Measurements from ENCODE around the gene SPRY4. TPM values are rescaled to one million over a fixed set of nuclear protein-coding genes. Genes with fewer than 3 reads are reported as not detected.
A peak's percentile ranks its signal among the peaks of the same experiment; 100 is the strongest.
"Not testable (repeated sequence)": the region's sequence is repeated elsewhere in the genome, so short reads cannot be mapped to it uniquely, and the experiment has no call there.

The SPRY4 gene
- total RNA-seq, 1 donor from 2014 or later, result 36.9 TPM

- Histone ChIP-seq H3K27me3 (ENCODE audit: control insufficient read depth, insufficient read depth, low read length) (no peaks in the 10 kb centered on the region), H3K36me3 (ENCODE audit: control insufficient read depth, insufficient read depth, low read length) (no peaks in the 10 kb centered on the region), H3K4me3 (ENCODE audit: low read depth, low read length) (no peak overlapping the region)
- TF ChIP-seq, protein P1, sequence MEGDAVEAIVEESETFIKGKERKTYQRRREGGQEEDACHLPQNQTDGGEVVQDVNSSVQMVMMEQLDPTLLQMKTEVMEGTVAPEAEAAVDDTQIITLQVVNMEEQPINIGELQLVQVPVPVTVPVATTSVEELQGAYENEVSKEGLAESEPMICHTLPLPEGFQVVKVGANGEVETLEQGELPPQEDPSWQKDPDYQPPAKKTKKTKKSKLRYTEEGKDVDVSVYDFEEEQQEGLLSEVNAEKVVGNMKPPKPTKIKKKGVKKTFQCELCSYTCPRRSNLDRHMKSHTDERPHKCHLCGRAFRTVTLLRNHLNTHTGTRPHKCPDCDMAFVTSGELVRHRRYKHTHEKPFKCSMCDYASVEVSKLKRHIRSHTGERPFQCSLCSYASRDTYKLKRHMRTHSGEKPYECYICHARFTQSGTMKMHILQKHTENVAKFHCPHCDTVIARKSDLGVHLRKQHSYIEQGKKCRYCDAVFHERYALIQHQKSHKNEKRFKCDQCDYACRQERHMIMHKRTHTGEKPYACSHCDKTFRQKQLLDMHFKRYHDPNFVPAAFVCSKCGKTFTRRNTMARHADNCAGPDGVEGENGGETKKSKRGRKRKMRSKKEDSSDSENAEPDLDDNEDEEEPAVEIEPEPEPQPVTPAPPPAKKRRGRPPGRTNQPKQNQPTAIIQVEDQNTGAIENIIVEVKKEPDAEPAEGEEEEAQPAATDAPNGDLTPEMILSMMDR (IDR thresholded peaks at IDR 0.05; ENCODE audit: insufficient read depth, low read length, poor library complexity, severe bottlenecking), result no peak
- no peak for DNase-seq (ENCODE audit: low read depth)
Measured at GRCh38 chr5:142280066-142281007, 44.5 kb downstream of the SPRY4 start.

GRCh38 chr5:142278627-142279026, 46.2 kb downstream of the SPRY4 start:
- TF ChIP-seq, protein P1 (IDR thresholded peaks at IDR 0.05; ENCODE audit: insufficient read depth, low read length, poor library complexity, severe bottlenecking), result no peak
- Histone ChIP-seq H3K27me3 (ENCODE audit: control insufficient read depth, insufficient read depth, low read length) (no peaks in the 10 kb centered on the region), H3K36me3 (ENCODE audit: control insufficient read depth, insufficient read depth, low read length) (no peaks in the 10 kb centered on the region), H3K4me3 (ENCODE audit: low read depth, low read length) (no peak overlapping the region)
- no peak for DNase-seq (ENCODE audit: low read depth)

DNA sequence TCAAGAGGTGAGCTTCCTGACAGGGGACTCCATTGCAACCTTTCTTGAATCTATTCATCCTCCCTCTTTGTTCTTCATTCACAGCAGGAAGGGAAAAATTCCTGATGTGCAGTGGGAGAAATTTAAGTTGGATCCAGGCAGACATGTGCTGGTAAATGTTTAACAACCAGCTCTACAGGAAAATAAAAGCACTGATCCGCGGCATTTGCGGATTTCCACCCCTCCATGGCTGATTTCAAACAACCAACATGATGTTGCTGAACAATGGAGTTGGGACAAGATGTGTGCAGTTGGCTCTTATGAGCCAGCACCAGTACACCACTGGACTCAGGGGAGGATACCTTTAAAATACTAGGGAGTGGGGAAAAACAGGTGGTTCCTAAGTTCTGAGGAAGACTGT, 47.0 kb downstream of the SPRY4 start:
- DNase-seq (ENCODE audit: low read depth), result peak; percentile 78
- TF ChIP-seq, protein P1 (IDR thresholded peaks at IDR 0.05; ENCODE audit: insufficient read depth, low read length, poor library complexity, severe bottlenecking), result no peak
- Histone ChIP-seq H3K36me3 (ENCODE audit: control insufficient read depth, insufficient read depth, low read length) (no peaks in the 10 kb centered on the region), H3K4me3 (ENCODE audit: low read depth, low read length) (no peak overlapping the region), H3K27me3 (ENCODE audit: control insufficient read depth, insufficient read depth, low read length) (no peaks in the 10 kb centered on the region)

- no peaks in the 10 kb centered on the region for H3K36me3 ChIP-seq (ENCODE audit: control insufficient read depth, insufficient read depth, low read length)
- TF ChIP-seq, protein P1 (IDR thresholded peaks at IDR 0.05; ENCODE audit: insufficient read depth, low read length, poor library complexity, severe bottlenecking), result no peak
- no peak for DNase-seq (ENCODE audit: low read depth)
- H3K27me3 ChIP-seq (ENCODE audit: control insufficient read depth, insufficient read depth, low read length), result no peaks in the 10 kb centered on the region
- H3K4me3 ChIP-seq (ENCODE audit: low read depth, low read length), result no peak overlapping the region
Measured at GRCh38 chr5:142276517-142276916, 48.3 kb downstream of the SPRY4 start.

GRCh38 chr5:142275496-142275895, 49.3 kb downstream of the SPRY4 start:
- no peak for DNase-seq (ENCODE audit: low read depth)
- H3K4me3 ChIP-seq (ENCODE audit: low read depth, low read length), result no peak overlapping the region
- TF ChIP-seq, protein P1 (IDR thresholded peaks at IDR 0.05; ENCODE audit: insufficient read depth, low read length, poor library complexity, severe bottlenecking), result no peak

DNA sequence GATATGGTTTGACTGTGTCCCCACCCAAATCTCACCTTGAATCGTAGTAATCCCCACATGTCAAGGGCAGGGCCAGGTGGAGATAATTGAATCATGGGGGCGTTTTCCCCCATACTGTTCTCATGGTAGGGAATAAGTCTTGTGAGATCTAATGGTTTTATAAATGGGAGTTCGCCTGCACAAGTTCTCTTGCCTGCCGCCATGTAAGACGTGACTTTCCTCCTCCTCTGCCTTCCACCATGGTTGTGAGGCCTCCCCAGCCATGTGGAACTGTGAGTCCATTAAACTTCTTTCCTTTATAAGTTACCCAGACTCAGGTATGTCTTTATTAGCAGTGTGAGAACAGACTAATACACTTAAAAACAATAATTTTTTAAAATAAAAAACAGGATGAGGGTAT, 52.2 kb downstream of the SPRY4 start:
- H3K36me3 ChIP-seq (ENCODE audit: control insufficient read depth, insufficient read depth, low read length); H3K4me3 ChIP-seq (ENCODE audit: low read depth, low read length); DNase-seq (ENCODE audit: low read depth); H3K27me3 ChIP-seq (ENCODE audit: control insufficient read depth, insufficient read depth, low read length): not testable (repeated sequence)

More at GRCh38 chr5:142275496-142275895, 49.3 kb downstream of the SPRY4 start:
- H3K27me3 ChIP-seq (ENCODE audit: control insufficient read depth, insufficient read depth, low read length), result no peaks in the 10 kb centered on the region
- H3K36me3 ChIP-seq (ENCODE audit: control insufficient read depth, insufficient read depth, low read length), result no peaks in the 10 kb centered on the region

DNA sequence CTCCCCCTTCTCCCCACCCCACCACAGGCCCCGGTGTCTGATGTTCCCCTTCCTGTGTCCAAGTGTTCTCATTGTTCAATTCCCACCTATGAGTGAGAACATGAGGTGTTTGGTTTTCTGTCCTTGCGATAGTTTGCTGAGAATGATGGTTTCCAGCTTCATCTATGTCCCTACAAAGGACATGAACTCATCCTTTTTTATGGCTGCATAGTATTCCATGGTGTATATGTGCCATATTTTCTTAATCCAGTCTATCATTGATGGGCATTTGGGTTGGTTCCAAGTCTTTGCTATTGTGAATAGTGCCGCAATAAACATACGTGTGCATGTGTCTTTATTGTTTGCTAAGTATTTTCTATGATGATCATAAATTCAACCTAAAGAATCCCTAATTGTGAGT, 60.7 kb downstream of the SPRY4 start:
- DNase-seq (ENCODE audit: low read depth); H3K4me3 ChIP-seq (ENCODE audit: low read depth, low read length); H3K27me3 ChIP-seq (ENCODE audit: control insufficient read depth, insufficient read depth, low read length); H3K36me3 ChIP-seq (ENCODE audit: control insufficient read depth, insufficient read depth, low read length): not testable (repeated sequence)

Data from kidney epithelial cell (primary cell).